H1 (cell line): ENCODE measurements around the gene SLC9A3. TPM values are rescaled to one million over a fixed set of nuclear protein-coding genes. Genes with fewer than 3 reads are reported as not detected.

ENCODE experiments used
- CTCF ChIA-PET: fragments of 300-600 bp; sonication (Branson Sonifier 250); formaldehyde crosslinking; loops from one replicate; lab custom pipeline; 2021; ENCODE audit not compliant: partially characterized antibody; lab: Charles Lee
- POLR2A ChIA-PET: fragments of 300-600 bp; sonication (Branson Sonifier 250); formaldehyde crosslinking; loops from one replicate; lab custom pipeline; 2021; ENCODE audit warnings: inconsistent platforms; ENCODE audit not compliant: partially characterized antibody; lab: Charles Lee
- DNase-seq, 2 experiments: peaks; one replicate each; pipeline versions ENCODE4 v3.0.0 to v3.0.0-alpha.2; 2010 to 2022; ENCODE audit warnings: low spot score in 2 of 2, low read depth in 1 of 2, mixed read lengths in 1 of 2
- FAIRE-seq: peaks from 2 replicates; lab custom pipeline; 2011; peaks lifted over from hg19 to GRCh38; lab: Jason Lieb, UNC
- H2AFZ ChIP-seq: 2 replicates; pipeline ENCODE4 v1.8.1; 2012; ENCODE audit warnings: low read length, inconsistent platforms
- H2AK5ac ChIP-seq: 2 replicates; pipeline ENCODE4 v1.6.1; 2013; ENCODE audit warnings: low read depth, low read length
- H2BK120ac ChIP-seq: replicated peaks from 2 replicates; pipeline ENCODE3; 2013; ENCODE audit warnings: low read depth, low read length, inconsistent platforms
- H2BK12ac ChIP-seq: 2 replicates; pipeline ENCODE4 v1.6.1; 2013; ENCODE audit warnings: low read depth, low read length
- H2BK15ac ChIP-seq: 2 replicates; pipeline ENCODE4 v1.6.1; 2013; ENCODE audit warnings: low read length
- H2BK20ac ChIP-seq: 2 replicates; pipeline ENCODE4 v1.6.1; 2013; ENCODE audit warnings: low read length
- H2BK5ac ChIP-seq: 2 replicates; pipeline ENCODE4 v1.6.1; 2013; ENCODE audit warnings: low read depth, low read length
- H3K14ac ChIP-seq: 2 replicates; pipeline ENCODE4 v1.6.1; 2013; ENCODE audit warnings: inconsistent platforms; ENCODE audit not compliant: insufficient read length
- H3K18ac ChIP-seq: 2 replicates; pipeline ENCODE4 v1.6.1; 2013; ENCODE audit warnings: low read length; ENCODE audit errors: extremely low read depth
- H3K23ac ChIP-seq: 2 replicates; pipeline ENCODE4 v1.6.1; 2013; ENCODE audit warnings: inconsistent platforms; ENCODE audit not compliant: insufficient read length
- H3K23me2 ChIP-seq: 2 replicates; pipeline ENCODE4 v1.6.1; 2013; ENCODE audit warnings: low read depth, low read length
- H3K27ac ChIP-seq: 2 replicates; pipeline ENCODE4 v1.6.1; 2011; ENCODE audit warnings: low read depth, low read length, inconsistent platforms
- H3K27me3 ChIP-seq, 4 experiments: replicated peaks in 1 of 4; 1 replicate in 1 of 4; 2 replicates in 3 of 4; pipeline versions ENCODE4 v1.6.1 to v1.8.1; 2011 to 2013; ENCODE audit warnings: low read length in 3 of 4, mild to moderate bottlenecking in 3 of 4, inconsistent platforms in 2 of 4, mixed read lengths in 2 of 4, moderate library complexity in 1 of 4; ENCODE audit not compliant: control insufficient read depth in 3 of 4, insufficient read depth in 3 of 4; ENCODE audit errors: extremely low read depth in 1 of 4
- H3K36me3 ChIP-seq, 4 experiments: 2 replicates each; pipeline versions ENCODE4 v1.6.1 to v1.8.1; 2011 to 2013; ENCODE audit warnings: mild to moderate bottlenecking in 4 of 4, low read length in 3 of 4, moderate library complexity in 2 of 4, control low read depth in 1 of 4, inconsistent platforms in 1 of 4; ENCODE audit not compliant: insufficient read depth in 4 of 4, control insufficient read depth in 2 of 4
- H3K4ac ChIP-seq: replicated peaks from 2 replicates; pipeline ENCODE3; 2013; ENCODE audit warnings: low read length, low read depth, mixed read lengths, inconsistent platforms; ENCODE audit not compliant: insufficient read length
- H3K4me1 ChIP-seq, 4 experiments: replicated peaks in 1 of 4; 1 replicate in 1 of 4; 2 replicates in 3 of 4; pipeline versions ENCODE4 v1.6.1 to v1.8.1; 2011 to 2013; ENCODE audit warnings: low read length in 3 of 4, inconsistent platforms in 2 of 4, mixed read lengths in 1 of 4; ENCODE audit not compliant: insufficient read depth in 4 of 4, control insufficient read depth in 3 of 4
- H3K4me2 ChIP-seq, 2 experiments: 2 replicates each; pipeline versions ENCODE4 v1.6.1 to v1.8.1; 2011 to 2013; ENCODE audit warnings: low read depth in 2 of 2, low read length in 2 of 2, control low read depth in 1 of 2, inconsistent platforms in 1 of 2, mild to moderate bottlenecking in 1 of 2; ENCODE audit not compliant: insufficient read depth in 1 of 2
- H3K4me3 ChIP-seq, 4 experiments: fragments of 200-600, 300-600 bp in 1 of 4; sonication (generic), shearing (Covaris generic), sonication (Bioruptor Twin) in 1 of 4; 2 replicates each; pipeline versions ENCODE4 v1.5.1 to v1.8.1; 2011 to 2016; ENCODE audit warnings: low read length in 4 of 4, low read depth in 3 of 4, control low read depth in 2 of 4, inconsistent platforms in 2 of 4, mild to moderate bottlenecking in 2 of 4, mixed read lengths in 1 of 4, moderate library complexity in 1 of 4; ENCODE audit not compliant: insufficient read depth in 2 of 4; ENCODE audit errors: extremely low read depth in 1 of 4
- H3K56ac ChIP-seq: replicated peaks from 2 replicates; pipeline ENCODE3; 2013; ENCODE audit warnings: low read depth, mild to moderate bottlenecking, mixed read lengths, low read length, inconsistent platforms; ENCODE audit not compliant: insufficient read length
- H3K79me1 ChIP-seq: 2 replicates; pipeline ENCODE4 v1.6.1; 2013; ENCODE audit warnings: low read depth, low read length, control low read depth
- H3K79me2 ChIP-seq, 2 experiments: 2 replicates each; pipeline versions ENCODE4 v1.6.1 to v1.8.1; 2012 to 2013; ENCODE audit warnings: low read length in 2 of 2, mild to moderate bottlenecking in 2 of 2, inconsistent platforms in 1 of 2; ENCODE audit not compliant: insufficient read depth in 2 of 2, control insufficient read depth in 1 of 2
- H3K9ac ChIP-seq, 4 experiments: replicated peaks in 1 of 4; 1 replicate in 1 of 4; 2 replicates in 3 of 4; pipeline versions ENCODE4 v1.6.1 to v1.8.1; 2011 to 2013; ENCODE audit warnings: low read depth in 3 of 4, low read length in 3 of 4, control low read depth in 2 of 4, mild to moderate bottlenecking in 2 of 4, moderate library complexity in 2 of 4, inconsistent platforms in 1 of 4; ENCODE audit errors: extremely low read depth in 1 of 4
- H3K9me3 ChIP-seq, 2 experiments: 2 replicates each; pipeline versions ENCODE4 v1.6.1 to v1.8.1; 2012 to 2013; ENCODE audit warnings: mild to moderate bottlenecking in 2 of 2, moderate library complexity in 2 of 2, control low read depth in 1 of 2, inconsistent platforms in 1 of 2, low read depth in 1 of 2, low read length in 1 of 2, mixed read lengths in 1 of 2; ENCODE audit not compliant: insufficient read depth in 2 of 2
- H4K20me1 ChIP-seq, 2 experiments: replicated peaks in 1 of 2; 2 replicates each; pipeline versions ENCODE3 to v1.8.1; 2011 to 2013; ENCODE audit warnings: inconsistent platforms in 2 of 2, low read length in 2 of 2, mild to moderate bottlenecking in 1 of 2; ENCODE audit not compliant: insufficient read depth in 2 of 2, control insufficient read depth in 1 of 2
- H4K5ac ChIP-seq: 2 replicates; pipeline ENCODE4 v1.6.1; 2013; ENCODE audit warnings: low read length, low read depth, mixed read lengths, inconsistent platforms; ENCODE audit not compliant: insufficient read length
- H4K8ac ChIP-seq: 2 replicates; pipeline ENCODE4 v1.8.0; 2013; ENCODE audit warnings: mild to moderate bottlenecking, moderate library complexity, low read length, inconsistent platforms; ENCODE audit not compliant: insufficient read depth; ENCODE audit errors: extremely low read depth
- H4K91ac ChIP-seq: replicated peaks from 2 replicates; pipeline ENCODE3; 2013; ENCODE audit warnings: low read length, mixed read lengths, inconsistent platforms; ENCODE audit not compliant: insufficient read length
- CTCF ChIP-seq, 3 experiments: IDR thresholded peaks; 1 replicate in 2 of 3; 2 replicates in 1 of 3; pipeline versions ENCODE4 v1.5.1 to v1.6.1; 2011; ENCODE audit warnings: low read length in 3 of 3, mild to moderate bottlenecking in 3 of 3, inconsistent platforms in 2 of 3, low read depth in 1 of 3, moderate library complexity in 1 of 3; ENCODE audit not compliant: insufficient read depth in 1 of 3; ENCODE audit errors: control extremely low read depth in 1 of 3
- EP300 ChIP-seq, 2 experiments: IDR thresholded peaks; 1 replicate in 1 of 2; 2 replicates in 1 of 2; pipeline ENCODE4 v1.6.1; 2011 to 2012; ENCODE audit warnings: low read depth in 2 of 2, low read length in 2 of 2, mild to moderate bottlenecking in 2 of 2, borderline replicate concordance in 1 of 2, inconsistent platforms in 1 of 2, moderate library complexity in 1 of 2
- EZH2 ChIP-seq: fragments of 200-600 bp; sonication (generic); IDR thresholded peaks from 2 replicates; pipeline ENCODE4 v1.7.1; 2012; ENCODE audit warnings: low read depth, mild to moderate bottlenecking, moderate library complexity, low read length, inconsistent platforms; ENCODE audit not compliant: severe bottlenecking
- FOSL1 ChIP-seq: IDR thresholded peaks from 2 replicates; pipeline ENCODE4 v1.6.1; 2011; ENCODE audit warnings: mild to moderate bottlenecking, low read depth, low read length, moderate library complexity; ENCODE audit not compliant: insufficient read depth
- JUND ChIP-seq: IDR thresholded peaks from 2 replicates; pipeline ENCODE4 v1.6.1; 2011; ENCODE audit warnings: mild to moderate bottlenecking, improper control_type of control experiment, low read length
- NANOG ChIP-seq: IDR thresholded peaks from 2 replicates; pipeline ENCODE4 v1.6.1; 2011; ENCODE audit warnings: low read length, low read depth, mild to moderate bottlenecking, inconsistent platforms; ENCODE audit not compliant: insufficient read depth, poor library complexity, severe bottlenecking
- NRF1 ChIP-seq: IDR thresholded peaks from 2 replicates; pipeline ENCODE4 v1.6.1; 2011; ENCODE audit warnings: mild to moderate bottlenecking, low read depth, low read length, improper control_type of control experiment
- RBBP5 ChIP-seq: IDR thresholded peaks from 2 replicates; pipeline ENCODE4 v1.7.1; 2012; ENCODE audit warnings: low read depth, mild to moderate bottlenecking, inconsistent platforms, low read length, moderate library complexity, borderline replicate concordance
- RNF2 ChIP-seq: fragments of 200-900, 300-1000 bp; sonication (generic); IDR thresholded peaks from 2 replicates; pipeline ENCODE4 v1.7.1; 2016; ENCODE audit warnings: borderline replicate concordance, low read depth, mild to moderate bottlenecking, antibody characterized with exemption, low read length; ENCODE audit not compliant: poor library complexity, severe bottlenecking; ENCODE audit errors: missing control alignments
- TAF7 ChIP-seq: optimal IDR thresholded peaks from 2 replicates; pipeline ENCODE3; 2011; ENCODE audit warnings: low read depth, mild to moderate bottlenecking, inconsistent platforms, low read length, moderate library complexity, borderline replicate concordance
- WGBS, 2 experiments: shearing (Covaris generic) in 1 of 2; methylation state at CpG; one replicate each; pipeline versions ENCODE4 v1.1.6 to v1.1.7; 2013 to 2015; ENCODE audit warnings: low lambda C conversion rate in 2 of 2, mixed read lengths in 2 of 2, inconsistent platforms in 1 of 2, low coverage in 1 of 2, missing lambda C conversion rate in 1 of 2; ENCODE audit not compliant: insufficient replicate concordance in 2 of 2, insufficient coverage in 1 of 2, insufficient read length in 1 of 2; ENCODE audit errors: extremely low coverage in 1 of 2, missing lambda C conversion rate in 1 of 2; 5-methylcytosine and 5-hydroxymethylcytosine counted together
- polyA plus RNA-seq, 7 experiments: library from polyadenylated mRNA; depleted of rRNA in 3 of 7; stranded (reverse) in 5 of 7; unstranded in 2 of 7; fragments of >200 nt in 5 of 7; fragments of 200-250 nt in 2 of 7; gene quantifications; 1 replicate in 5 of 7; 2 replicates in 1 of 7; 4 replicates in 1 of 7; pipeline versions ENCODE4 v1.2.1 to v1.2.3, GENCODE V29; 2011 to 2013; ENCODE audit warnings: missing spikeins in 2 of 7, mixed read lengths in 2 of 7
- total RNA-seq: library from RNA; stranded (reverse); fragmentation: NEBNext Ultra II Directional; extraction: Animal tissue kit (Norgen Biotek cat#: 25700); gene quantifications from 2 replicates; pipeline ENCODE4 v1.2.1, GENCODE V29; 2021

Gene SLC9A3
- total and polyA plus RNA-seq, 2 of the 8 experiments (the other 6 are each of a cell fraction or from before 2014, with no cell fraction given): 0.95 to 1.0 TPM

DNA sequence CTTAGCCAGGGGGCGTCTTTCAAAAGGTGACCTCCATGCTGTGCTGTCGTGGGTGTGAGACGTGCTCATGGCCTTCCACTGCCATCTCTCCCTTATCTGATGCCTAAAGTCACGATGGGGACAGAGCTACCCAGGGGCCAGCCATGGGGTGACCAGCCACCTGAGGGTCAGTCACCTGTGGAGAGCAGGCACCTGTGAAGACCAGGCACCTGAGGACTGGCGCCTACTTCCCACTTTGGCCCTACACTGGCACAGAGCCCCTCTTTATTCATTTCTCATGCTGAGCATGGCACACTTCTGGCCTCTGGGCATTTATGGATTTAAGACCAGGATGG, 87.6 kb downstream of the SLC9A3 start:
- no peaks in the 10 kb centered on the region for H3K4me1 ChIP-seq
- no peak overlapping the region for H2BK12ac ChIP-seq
- H4K20me1 ChIP-seq: peaks cover 0 to 5% of the 10 kb centered on the region in 2 experiments
- H2BK15ac ChIP-seq: no peak overlapping the region
- H4K5ac ChIP-seq: no peak overlapping the region
- no peak overlapping the region for H3K14ac ChIP-seq
- no peak overlapping the region for H3K23ac ChIP-seq
- no peak overlapping the region for H3K4me3 ChIP-seq
- H3K18ac ChIP-seq: no peak overlapping the region
- H3K79me2 ChIP-seq: no peaks in the 10 kb centered on the region
- no peak overlapping the region for H4K8ac ChIP-seq
- H3K23me2 ChIP-seq: no peaks in the 10 kb centered on the region
- no peaks in the 10 kb centered on the region for H3K27me3 ChIP-seq
- no peak overlapping the region for H4K91ac ChIP-seq
- no peak overlapping the region for H2AFZ ChIP-seq
- H3K79me1 ChIP-seq: no peaks in the 10 kb centered on the region
- H2BK5ac ChIP-seq: no peak overlapping the region
- H3K9me3 ChIP-seq: no peaks in the 10 kb centered on the region
- FAIRE-seq: no peak
- no peak for DNase-seq
- H3K36me3 ChIP-seq: no peaks in the 10 kb centered on the region
- no peak overlapping the region for H2BK20ac ChIP-seq
- no peak overlapping the region; a peak in 1 of 7 replicates for H3K9ac ChIP-seq
- H3K4me2 ChIP-seq: no peak overlapping the region
- H3K4ac ChIP-seq: no peak overlapping the region
- no peak overlapping the region for H3K27ac ChIP-seq
- 63% methylated on average over 5 of the region's 5 CpGs; no CpG with 5 or more reads in 1 of the 2 experiments for WGBS, 2 experiments
- POLR2A ChIA-PET: interaction anchor here (1.0 kb wide), 1 partner anchor 10 kb away, joined by 4 read pairs; no protein-coding TSS in a partner anchor
- no peak overlapping the region for H2AK5ac ChIP-seq
- no peak overlapping the region for H2BK120ac ChIP-seq
- CTCF ChIA-PET: interaction anchor here (0.6 to 3.1 kb wide), 24 partner anchors 10 to 465 kb away, joined by 3 to 16 read pairs (median 4); partner anchors contain the start of gene AHRR
- no peak overlapping the region for H3K56ac ChIP-seq
- no peak for TF ChIP-seq TAF7
- no peak for TF ChIP-seq EP300 (IDR thresholded peaks at IDR 0.05; ENCODE audit: borderline replicate concordance in 1 of 2, low read depth in 2 of 2, low read length in 2 of 2)
- TF ChIP-seq EZH2: no peak
- no peak for TF ChIP-seq RNF2
- TF ChIP-seq NRF1: no peak
- TF ChIP-seq JUND: no peak
- no peak for TF ChIP-seq FOSL1
- no peak for TF ChIP-seq CTCF (IDR thresholded peaks at IDR 0.05; ENCODE audit: control extremely low read depth in 1 of 3, insufficient read depth in 1 of 3, low read depth in 1 of 3, low read length in 3 of 3)
- TF ChIP-seq RBBP5: no peak
- TF ChIP-seq NANOG: no peak
